ENCODE measurements around the gene PPM1D. TPM values are rescaled to one million over a fixed set of nuclear protein-coding genes. Genes with fewer than 3 reads are reported as not detected.
"Not testable (repeated sequence)": the region's sequence is repeated elsewhere in the genome, so short reads cannot be mapped to it uniquely, and the experiment has no call there.

PPM1D gene
- total RNA-seq, 2 donors from 2014 or later = 13.7 to 17.8 TPM

- ATAC-seq (ENCODE audit: insufficient number of reproducible peaks, low FRiP score, low read depth) (no peak), DNase-seq (ENCODE audit: low spot score) (no peak)
- peaks cover 12% of the 10 kb centered on the region for H3K36me3 ChIP-seq
- no peaks in the 10 kb centered on the region for H3K4me1 ChIP-seq (ENCODE audit: control insufficient read depth in 1 of 2, low read depth in 2 of 2)
- no peak overlapping the region for H3K27ac ChIP-seq
- H3K27me3 ChIP-seq (replicated peaks; ENCODE audit: insufficient read depth) = no peaks in the 10 kb centered on the region
- no peaks in the 10 kb centered on the region for H3K9me3 ChIP-seq
- H3K4me3 ChIP-seq = no peak overlapping the region
- TF ChIP-seq, protein P1, sequence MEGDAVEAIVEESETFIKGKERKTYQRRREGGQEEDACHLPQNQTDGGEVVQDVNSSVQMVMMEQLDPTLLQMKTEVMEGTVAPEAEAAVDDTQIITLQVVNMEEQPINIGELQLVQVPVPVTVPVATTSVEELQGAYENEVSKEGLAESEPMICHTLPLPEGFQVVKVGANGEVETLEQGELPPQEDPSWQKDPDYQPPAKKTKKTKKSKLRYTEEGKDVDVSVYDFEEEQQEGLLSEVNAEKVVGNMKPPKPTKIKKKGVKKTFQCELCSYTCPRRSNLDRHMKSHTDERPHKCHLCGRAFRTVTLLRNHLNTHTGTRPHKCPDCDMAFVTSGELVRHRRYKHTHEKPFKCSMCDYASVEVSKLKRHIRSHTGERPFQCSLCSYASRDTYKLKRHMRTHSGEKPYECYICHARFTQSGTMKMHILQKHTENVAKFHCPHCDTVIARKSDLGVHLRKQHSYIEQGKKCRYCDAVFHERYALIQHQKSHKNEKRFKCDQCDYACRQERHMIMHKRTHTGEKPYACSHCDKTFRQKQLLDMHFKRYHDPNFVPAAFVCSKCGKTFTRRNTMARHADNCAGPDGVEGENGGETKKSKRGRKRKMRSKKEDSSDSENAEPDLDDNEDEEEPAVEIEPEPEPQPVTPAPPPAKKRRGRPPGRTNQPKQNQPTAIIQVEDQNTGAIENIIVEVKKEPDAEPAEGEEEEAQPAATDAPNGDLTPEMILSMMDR (IDR thresholded peaks at IDR 0.05) = no peak
Measured at GRCh38 chr17:60656499-60656898, 56.5 kb downstream of the PPM1D start.

GRCh38 chr17:60659156-60659555 is 59.2 kb downstream of the PPM1D start:
- H3K36me3 ChIP-seq = peaks cover 16% of the 10 kb centered on the region
- H3K4me1 ChIP-seq (ENCODE audit: control insufficient read depth in 1 of 2, low read depth in 2 of 2) = no peaks in the 10 kb centered on the region
- no peaks in the 10 kb centered on the region for H3K9me3 ChIP-seq
- no peak overlapping the region for H3K4me3 ChIP-seq
- DNase-seq (ENCODE audit: low spot score) = no peak
- TF ChIP-seq, protein P1 (IDR thresholded peaks at IDR 0.05) = no peak
- ATAC-seq (ENCODE audit: insufficient number of reproducible peaks, low FRiP score, low read depth) = no peak
- H3K27me3 ChIP-seq (replicated peaks; ENCODE audit: insufficient read depth) = no peaks in the 10 kb centered on the region
- H3K27ac ChIP-seq = no peak overlapping the region

- peaks cover 16% of the 10 kb centered on the region for H3K36me3 ChIP-seq
- H3K27me3 ChIP-seq (replicated peaks; ENCODE audit: insufficient read depth) = no peaks in the 10 kb centered on the region
- TF ChIP-seq, protein P1 (IDR thresholded peaks at IDR 0.05) = no peak
- ATAC-seq (ENCODE audit: insufficient number of reproducible peaks, low FRiP score, low read depth) = no peak
- H3K4me1 ChIP-seq (ENCODE audit: control insufficient read depth in 1 of 2, low read depth in 2 of 2) = no peaks in the 10 kb centered on the region
- no peaks in the 10 kb centered on the region for H3K9me3 ChIP-seq
- no peak overlapping the region for H3K4me3 ChIP-seq
- no peak overlapping the region for H3K27ac ChIP-seq
- no peak for DNase-seq (ENCODE audit: low spot score)
Measured at GRCh38 chr17:60661489-60661888, 61.5 kb downstream of the PPM1D start.

- Histone ChIP-seq H3K27ac (no peak overlapping the region), H3K9me3 (no peaks in the 10 kb centered on the region), H3K27me3 (replicated peaks; ENCODE audit: insufficient read depth) (no peaks in the 10 kb centered on the region), H3K36me3 (peaks cover 4% of the 10 kb centered on the region), H3K4me1 (ENCODE audit: control insufficient read depth in 1 of 2, low read depth in 2 of 2) (no peaks in the 10 kb centered on the region), H3K4me3 (no peak overlapping the region)
- no peak for ATAC-seq (ENCODE audit: insufficient number of reproducible peaks, low FRiP score, low read depth)
- TF ChIP-seq, protein P1 (IDR thresholded peaks at IDR 0.05) = no peak
- DNase-seq (ENCODE audit: low spot score) = no peak
Measured at GRCh38 chr17:60664022-60664421, 64.0 kb downstream of the PPM1D start.

DNA sequence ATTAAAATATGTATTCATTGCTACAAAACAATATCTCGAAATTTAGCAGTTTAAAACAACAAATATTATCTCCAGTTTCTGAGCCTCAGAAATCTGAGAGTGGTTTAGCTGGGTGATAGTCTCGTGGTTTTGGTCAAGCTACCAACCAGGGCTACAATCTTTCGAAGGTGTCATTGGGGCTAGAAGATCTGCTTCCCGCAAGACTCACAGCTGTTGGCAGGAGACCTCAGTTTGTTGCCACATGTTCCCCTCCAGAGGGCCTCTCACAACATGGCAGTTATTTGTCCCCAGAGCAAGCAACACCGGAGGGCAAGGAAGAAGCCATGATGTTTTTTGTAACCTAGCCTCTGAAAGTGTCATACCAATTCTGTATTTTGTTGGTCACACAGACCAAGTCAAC is 65.6 kb downstream of the PPM1D start:
- ATAC-seq (ENCODE audit: insufficient number of reproducible peaks, low FRiP score, low read depth) (no peak), DNase-seq (ENCODE audit: low spot score) (no peak)
- Histone ChIP-seq H3K9me3 (no peaks in the 10 kb centered on the region), H3K27me3 (replicated peaks; ENCODE audit: insufficient read depth) (no peaks in the 10 kb centered on the region), H3K27ac (no peak overlapping the region), H3K4me1 (ENCODE audit: control insufficient read depth in 1 of 2, low read depth in 2 of 2) (no peaks in the 10 kb centered on the region), H3K36me3 (peaks cover 4% of the 10 kb centered on the region), H3K4me3 (no peak overlapping the region)
- TF ChIP-seq, protein P1 (IDR thresholded peaks at IDR 0.05) = no peak

- not testable (repeated sequence) for H3K36me3 ChIP-seq; ATAC-seq (ENCODE audit: insufficient number of reproducible peaks, low FRiP score, low read depth); H3K9me3 ChIP-seq; H3K27me3 ChIP-seq (replicated peaks; ENCODE audit: insufficient read depth); DNase-seq (ENCODE audit: low spot score); H3K4me1 ChIP-seq (ENCODE audit: control insufficient read depth in 1 of 2, low read depth in 2 of 2); H3K4me3 ChIP-seq; H3K27ac ChIP-seq
Measured at GRCh38 chr17:60668741-60669140, 68.7 kb downstream of the PPM1D start.

All from thoracic aorta (tissue), 2 donors.